ENCODE results near the gene CD6.

CD6 gene

DNA sequence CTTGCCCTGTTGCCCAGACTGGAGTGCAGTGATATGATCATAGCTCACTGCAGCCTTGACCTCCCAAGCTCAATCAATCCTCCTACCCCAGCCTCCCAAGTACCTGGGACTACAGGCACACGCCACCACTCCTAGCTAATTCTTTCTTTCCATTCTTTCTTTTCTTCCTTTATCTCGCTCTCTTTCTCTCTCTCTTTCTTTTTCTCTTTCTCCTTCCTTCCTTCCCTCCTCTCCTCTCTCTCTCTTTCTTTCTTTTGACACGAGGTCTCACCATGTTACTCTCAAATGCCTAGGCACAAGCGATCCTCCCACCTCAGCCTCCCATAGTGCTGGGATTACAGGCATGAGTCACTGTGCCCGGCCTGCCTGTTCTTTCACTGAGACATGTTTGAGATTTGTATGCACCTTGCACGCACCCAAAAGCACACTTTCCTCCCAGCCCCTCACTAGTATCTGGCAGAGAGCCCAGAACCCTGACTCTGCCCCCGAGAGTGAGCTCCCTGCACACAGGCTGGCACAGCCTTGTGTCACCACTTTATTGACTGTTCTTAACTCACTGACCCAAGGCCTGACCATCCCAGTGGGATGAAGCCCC, 56.8 kb downstream of the CD6 start:
- no peak for DNase-seq (ENCODE audit: low spot score)

DNA sequence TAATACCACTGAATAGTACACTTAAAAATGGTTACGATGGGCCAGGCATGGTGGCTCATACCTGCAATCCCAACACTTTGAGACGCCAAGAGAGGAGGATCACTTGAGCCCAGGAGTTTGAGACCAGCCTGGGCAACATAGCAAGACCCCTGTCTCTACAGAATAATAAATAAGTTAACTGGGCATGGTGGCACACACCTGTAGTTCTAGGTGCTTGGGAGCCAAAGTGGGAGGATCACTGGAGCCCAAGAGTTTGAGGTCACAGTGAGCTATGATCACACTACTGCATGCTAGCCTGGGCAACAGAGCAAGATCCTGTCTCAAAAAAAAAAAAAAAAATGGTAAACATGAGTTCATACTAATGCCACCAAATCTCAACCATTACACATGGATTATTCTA, 61.3 kb downstream of the CD6 start:
- DNase-seq (ENCODE audit: low spot score) = no peak

DNA sequence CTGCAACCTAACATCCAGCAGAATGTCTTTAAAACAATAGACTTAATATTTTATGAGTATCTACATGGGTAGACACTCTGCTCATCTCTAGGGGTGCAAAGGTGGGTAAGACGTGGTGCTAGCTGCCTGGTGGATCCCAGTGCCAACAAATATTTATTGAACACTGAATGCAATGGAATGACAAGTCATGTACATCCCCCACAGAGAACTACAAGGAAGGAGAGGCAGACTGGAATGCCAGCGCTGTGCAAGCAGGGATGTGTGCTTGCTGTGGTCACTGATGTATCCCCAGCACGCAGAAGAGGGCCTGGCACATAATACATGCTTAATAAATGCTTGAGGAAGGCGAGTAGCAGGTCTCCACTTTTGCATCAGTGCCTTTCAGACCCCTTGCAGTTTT, 61.9 kb downstream of the CD6 start:
- DNase-seq (ENCODE audit: low spot score) = no peak

DNA sequence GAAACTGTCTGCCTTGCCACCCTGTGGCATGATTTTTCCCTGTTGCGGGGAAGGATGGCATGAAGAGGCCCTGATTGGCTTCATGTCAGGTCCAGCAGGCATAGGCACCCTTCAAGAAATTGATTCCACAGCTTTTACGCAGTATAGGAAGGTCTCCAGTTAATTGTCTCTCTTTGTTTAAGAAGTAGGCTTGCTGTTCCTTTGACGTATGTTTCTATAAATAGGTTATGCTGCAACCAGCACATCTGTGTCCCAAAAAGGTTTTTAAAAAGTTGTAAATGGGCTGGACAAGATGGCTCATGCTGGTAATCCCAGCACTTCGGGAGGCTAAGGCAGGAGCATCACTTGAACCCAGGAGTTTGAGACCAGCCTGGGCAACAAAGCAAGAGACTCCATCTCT, 62.6 kb downstream of the CD6 start:
- DNase-seq (ENCODE audit: low spot score) = no peak

DNA sequence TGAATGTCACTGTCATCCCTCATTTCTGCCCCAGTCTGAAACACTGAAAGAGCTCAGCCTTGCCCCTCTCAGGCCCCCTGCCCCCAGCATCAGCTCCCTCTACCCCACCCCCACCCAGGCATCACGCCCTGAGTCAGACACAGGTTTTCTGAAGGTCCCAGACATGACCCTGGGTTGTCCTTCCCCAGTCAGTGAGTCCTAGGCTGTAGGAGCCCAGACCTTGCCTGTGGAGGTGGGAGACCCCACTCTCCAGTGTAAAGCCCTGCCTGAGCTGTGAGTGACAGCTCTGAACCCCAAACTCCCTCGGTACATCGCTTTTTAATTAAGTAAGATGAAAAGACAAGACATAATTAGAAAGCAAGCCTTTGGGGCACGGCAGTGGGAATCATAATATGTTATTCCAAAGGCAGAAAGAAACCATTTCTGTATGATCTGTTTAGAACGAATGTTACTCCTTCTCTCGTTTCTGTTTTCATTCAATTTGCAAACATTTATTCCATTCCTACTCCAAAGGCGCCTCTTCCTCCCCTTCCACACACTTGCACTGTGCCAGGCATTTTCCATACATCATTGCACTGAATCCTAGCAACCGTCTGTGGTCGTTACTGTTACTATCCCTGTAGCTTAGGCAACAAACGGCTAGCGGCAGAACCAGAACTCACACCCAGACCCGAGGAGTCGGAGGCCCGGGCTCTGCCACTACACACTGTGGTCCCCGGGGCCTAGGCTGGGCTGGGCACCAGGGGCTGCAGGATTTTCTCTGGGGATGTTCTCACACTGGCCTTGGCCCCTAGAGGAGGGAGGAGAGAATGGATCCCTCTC, 63.4 kb downstream of the CD6 start:
- no peak for DNase-seq (ENCODE audit: low spot score)

DNA sequence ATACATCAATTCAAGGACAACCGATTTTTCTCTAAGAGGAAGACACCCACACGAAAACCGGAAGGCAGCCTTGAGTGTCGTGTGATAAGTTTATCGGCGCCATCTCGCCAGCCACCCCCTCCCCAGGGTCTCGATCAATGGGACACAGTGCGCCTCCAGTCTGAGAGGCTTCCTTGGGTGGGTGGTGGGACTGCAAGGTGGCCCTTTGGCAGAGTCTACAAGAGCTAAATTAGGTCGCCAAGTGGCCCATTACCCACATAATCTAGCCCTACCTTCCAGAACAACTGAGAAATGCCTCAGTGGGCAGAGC, 64.0 kb downstream of the CD6 start:
- no peak for DNase-seq (ENCODE audit: low spot score)

DNA sequence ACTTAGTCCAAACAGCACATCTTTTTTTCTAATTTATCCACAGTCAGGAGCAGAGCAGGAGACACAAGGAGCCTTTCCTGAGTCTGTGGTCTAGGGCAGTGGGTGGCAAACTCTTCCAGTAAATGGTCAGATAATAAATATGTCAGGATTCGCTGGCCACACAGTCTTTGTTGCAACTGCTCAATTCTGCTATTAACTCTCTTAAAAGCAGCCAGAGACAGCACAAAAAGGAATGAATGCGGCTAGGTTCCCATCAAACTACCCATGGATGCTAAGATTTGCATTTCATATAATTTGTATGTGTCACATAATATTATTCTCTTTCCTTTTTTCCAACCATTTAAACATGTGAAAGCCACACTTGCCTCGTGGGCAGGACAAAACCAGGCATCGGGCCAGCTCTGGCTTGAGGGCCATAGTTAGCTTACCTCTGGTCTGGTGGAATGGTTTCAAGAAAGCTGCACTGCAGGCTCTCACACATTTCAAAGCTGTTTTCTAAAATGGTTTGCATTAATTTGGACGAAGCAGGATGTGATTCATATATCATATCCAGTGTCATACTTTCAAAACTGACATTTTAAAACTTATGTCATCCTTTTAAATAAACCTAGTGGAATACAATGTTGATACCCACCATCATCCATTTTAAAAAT, 66.1 kb downstream of the CD6 start:
- peak; percentile 9 for DNase-seq (ENCODE audit: low spot score)

DNA sequence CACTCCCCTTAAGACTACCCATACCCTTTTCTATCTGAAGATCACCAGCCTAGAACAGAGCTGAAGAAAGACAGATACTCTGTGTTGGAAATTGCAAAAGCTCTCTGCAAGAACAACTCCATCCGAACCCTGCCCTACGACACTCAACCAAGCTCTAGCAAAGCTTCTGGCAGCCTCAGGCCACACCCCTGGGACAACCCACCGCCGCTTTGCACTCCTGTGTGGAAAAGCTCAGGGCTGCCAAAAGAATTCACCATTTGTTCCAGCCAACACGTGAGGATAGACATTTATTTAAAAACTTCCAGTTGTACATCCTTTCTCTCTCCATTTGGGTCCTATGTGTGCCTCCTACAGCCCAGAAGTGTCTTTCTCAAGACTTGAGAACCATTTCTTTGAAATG, 68.4 kb downstream of the CD6 start:
- DNase-seq (ENCODE audit: low spot score) = no peak

DNA sequence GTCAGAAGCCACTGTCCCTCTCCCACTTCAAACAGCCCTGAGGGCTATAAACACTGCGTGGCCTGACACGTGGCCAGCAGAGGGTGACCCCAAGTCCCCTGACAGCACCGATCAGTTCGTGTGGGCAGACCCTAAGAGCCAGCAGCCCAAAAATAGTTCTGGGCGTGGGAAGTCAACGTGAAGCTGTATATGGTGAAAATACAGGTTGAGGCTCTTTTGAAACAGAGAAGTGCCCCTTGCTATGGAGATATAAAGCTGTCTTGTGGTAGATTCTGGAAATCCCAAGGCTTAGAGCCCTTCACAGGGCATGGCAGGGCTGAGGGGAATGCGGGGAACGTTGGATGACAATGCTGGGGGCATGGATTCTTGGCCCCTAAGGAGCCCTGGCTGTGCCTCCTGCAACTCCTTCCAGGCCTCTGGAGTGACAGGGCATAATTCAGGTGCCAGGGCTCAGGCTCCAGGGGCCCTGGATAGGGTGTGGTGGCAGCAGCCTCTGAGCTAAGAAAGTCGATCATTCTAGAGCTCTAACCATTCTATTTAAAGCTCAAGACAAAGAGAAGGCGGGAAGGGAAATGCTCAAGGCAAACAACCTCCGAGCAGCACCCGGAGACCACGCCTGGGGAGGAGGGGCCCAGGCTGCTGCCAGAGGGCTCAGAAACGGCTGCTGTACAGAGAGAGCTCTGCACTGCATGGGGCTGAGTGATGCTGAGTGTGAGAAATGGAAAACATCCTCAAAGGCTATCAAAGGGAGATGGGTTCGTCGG, 70.5 kb downstream of the CD6 start:
- DNase-seq (ENCODE audit: low spot score) = no peak

DNA sequence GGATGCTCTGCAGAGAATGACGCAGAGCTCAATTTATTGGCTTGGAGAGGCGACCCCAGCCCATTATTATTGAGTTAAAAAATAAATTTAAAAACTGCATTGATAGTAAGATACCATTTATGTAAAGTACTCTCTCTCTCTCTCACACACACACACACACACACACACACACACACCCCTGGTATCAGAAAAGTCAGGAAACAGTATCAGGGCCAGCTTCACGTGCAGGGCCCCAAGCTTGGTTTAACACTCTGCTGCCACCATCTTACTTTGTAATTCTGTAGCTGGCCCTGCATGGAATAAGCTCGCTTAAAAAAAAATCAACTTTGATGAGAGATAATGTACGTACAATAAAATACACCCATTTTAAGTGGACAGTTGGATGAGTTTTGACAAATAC, 71.1 kb downstream of the CD6 start:
- no peak for DNase-seq (ENCODE audit: low spot score)

DNA sequence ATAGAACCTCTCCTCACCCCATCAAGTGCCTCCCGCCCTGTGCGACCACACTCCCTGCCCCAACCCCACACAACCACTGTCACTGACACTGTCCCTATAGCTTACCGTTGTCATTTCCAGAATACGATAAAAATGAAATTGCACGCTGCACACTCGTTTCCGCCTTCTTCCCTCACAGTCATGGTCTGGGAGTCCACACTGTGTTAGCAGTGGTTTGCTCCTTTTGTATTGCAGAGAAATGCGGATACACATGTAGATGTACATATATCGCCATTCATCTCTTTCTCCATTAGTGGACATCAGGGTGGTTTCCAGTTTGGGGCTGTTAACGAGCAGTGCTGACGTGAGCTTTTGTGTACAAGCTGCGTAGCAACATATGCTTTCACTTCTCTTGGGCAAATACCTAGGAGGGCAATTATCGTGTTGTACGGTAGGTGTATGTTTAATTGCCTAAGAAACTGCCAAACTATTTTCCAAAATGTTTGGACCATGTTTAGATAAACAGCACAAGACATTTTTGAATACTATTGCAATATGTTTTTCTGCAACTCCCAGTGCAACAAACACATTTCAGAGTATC, 71.6 kb downstream of the CD6 start:
- no peak for DNase-seq (ENCODE audit: low spot score)

DNA sequence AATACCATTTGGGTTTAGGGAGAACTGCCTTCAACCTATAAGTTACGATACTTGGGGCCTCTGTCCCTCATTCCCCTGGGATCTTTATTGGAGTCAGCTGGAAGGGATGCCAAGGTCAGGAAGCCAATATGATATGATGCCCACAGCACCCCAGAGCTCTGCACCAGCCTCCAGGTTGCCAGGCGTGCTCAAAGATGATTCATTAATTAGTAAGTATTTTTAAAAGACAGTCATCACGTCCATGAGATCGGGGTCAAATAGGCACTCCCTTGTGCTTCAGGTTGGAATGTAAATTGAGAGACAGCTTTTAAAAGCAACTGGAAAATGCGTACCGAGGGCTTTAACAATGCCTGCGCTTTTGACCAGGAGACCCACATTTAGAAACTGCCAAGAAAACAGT, 73.8 kb downstream of the CD6 start:
- DNase-seq (ENCODE audit: low spot score) = peak; percentile 20

DNA sequence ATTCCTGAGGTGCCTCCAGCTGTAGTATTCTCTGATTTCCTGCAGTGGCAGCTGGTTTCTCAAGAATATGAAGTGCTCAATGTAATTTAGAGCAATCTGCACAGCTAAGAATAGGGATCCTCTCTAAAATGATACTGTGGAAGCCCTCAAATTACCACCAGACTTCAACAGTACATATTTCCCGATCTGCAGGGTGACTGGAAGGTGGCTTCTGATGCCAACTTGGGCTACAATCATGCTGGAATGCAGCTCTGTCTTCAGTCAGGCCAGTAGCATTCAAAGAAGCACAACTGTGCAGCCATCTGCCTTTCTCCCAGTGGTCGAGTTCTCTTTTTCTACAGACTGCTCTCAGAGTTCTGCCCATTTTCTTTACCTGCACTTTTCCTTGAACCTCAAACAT, 75.4 kb downstream of the CD6 start:
- no peak for DNase-seq (ENCODE audit: low spot score)

DNA sequence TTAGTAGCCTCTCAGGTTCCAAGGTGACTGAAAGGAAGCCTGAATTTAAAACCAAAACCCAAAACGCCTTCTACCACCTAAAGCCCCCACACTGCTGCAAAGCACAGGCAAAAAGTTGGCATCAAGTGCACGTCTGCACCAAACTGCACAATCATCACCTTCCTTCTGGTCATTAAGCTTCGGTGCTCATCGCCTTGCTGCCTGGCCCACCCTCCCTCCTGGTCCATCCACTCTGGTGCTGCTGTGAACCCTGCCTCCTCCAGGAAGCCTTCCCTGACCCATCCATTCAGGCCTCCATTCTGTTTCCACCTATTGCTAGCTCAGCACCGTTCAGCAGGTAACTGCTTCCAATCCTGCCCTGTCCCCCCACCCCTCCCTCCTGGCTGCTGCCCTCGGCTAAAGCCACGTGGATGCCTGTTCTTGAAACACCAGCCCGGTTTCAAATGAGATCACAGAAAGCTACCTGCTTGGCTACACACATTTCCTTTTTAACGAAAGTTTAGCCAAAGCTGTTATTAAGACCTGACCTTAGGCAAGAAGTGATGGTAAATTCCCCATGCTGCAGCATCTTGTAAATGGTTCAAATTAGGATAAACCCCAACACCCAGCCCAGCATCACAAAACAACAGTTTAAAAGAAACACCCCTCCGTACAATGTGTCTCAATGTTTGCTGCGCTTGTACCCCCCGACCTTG, 77.0 kb downstream of the CD6 start:
- DNase-seq (ENCODE audit: low spot score) = no peak

DNA sequence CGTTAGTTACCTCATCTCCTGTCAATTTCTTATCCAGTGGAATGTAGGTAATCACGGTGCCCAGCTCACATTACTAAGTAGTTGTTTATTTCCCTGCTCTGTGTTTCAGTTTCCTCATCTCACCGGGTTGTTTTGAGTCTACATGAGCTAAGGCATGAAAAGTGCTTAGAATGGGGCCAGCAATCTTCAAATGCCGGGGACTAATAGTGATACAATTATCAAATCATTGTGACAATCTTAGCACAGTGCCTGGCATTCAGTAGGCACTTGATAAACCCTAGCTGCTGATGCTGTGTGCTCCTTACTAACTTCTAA, 77.5 kb downstream of the CD6 start:
- DNase-seq (ENCODE audit: low spot score) = no peak

DNA sequence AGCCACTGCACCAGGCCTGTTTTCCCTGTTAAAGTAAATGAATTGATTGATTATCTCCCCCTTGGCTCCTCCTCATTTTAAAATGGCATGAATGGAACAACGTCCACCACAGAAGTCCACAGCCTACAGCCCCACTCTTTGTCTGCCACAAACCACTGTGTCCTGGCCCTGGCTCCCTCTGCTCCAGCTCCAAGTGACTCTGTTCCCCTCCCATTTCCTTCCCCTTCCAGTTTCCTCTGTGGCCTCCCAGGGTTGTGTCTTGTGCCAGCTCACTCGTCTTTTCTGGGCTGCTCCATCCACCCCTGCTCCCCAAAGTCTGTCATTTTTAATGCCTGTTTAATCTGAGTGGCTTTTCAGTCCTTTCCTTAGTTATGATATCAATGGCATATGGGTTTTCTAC, 78.4 kb downstream of the CD6 start:
- DNase-seq (ENCODE audit: low spot score) = no peak

DNA sequence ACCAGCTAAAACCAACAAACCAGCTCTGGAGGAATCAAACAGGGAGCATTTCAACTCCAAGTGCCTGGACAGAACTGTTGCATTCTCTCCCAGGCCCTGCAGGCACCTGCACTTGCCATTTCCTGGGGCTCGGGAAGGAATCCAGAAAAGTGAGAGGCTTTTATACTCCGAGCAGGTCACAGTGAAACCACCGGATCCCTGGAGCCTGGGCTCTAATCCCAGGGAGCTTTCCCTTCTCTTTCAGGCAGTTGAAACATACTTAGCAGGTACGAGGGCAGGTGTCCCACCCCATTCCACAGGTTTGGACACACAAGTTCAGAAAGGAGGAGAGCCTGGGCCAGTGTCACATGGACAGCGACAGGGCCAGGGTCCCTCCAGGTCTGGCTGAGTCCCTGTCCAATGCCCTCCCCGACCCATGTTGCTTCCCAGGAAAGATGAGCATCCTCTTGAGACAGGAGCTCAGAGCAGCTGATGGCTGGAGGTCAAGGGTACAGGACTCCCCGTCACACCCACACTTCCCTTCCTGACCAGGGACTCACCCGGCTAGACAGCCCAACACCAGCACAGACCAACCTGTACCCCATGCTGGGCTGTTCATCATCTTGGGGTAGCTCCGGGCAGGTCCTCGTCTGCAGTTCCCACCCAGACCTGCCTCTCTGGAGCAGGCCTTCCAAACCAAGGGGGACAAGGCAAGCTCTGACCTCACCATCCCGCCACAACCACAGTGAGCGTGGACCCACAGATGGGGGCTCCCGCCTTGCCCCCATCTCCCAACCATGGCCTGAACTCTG, 80.9 kb downstream of the CD6 start:
- no peak for DNase-seq (ENCODE audit: low spot score)

DNA sequence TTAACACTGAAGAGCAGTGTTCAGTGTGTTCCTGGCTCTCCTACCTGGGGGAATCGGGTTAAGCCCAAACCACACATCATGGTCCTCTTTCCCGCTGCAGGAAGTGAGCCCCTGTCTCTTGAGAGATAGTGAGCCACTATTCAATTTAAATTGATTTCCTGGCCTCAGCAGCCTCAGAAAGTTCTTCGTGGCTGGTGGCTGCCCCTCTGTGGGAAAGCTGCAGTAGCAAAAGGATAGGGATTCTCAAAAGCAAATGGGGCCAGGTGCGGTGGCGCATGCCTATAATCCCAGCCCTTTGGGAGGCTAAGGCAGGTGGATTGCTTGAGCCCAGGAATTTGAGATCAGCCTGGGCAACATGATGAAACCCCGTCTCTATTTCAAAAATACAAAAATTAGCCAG, 81.7 kb downstream of the CD6 start:
- no peak for DNase-seq (ENCODE audit: low spot score)

DNA sequence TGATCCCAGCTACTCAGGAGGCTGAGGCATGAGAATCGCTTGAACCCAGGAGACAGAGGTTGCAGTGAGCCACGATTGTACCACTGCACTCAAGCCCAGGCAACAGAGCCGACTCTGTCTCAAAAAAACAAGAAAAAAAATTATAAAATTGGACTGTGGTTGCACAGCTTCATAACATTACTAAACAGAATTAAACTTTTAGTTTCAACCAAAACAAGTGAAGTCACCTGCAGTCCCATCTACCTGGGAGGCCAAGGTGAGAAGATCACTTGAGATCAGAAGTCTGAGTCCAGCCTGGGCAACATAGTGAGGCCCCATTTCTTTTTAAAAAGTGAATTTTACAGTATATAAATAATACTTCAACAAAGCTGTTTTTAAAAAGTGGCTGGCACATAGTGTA, 83.0 kb downstream of the CD6 start:
- DNase-seq (ENCODE audit: low spot score) = no peak

DNA sequence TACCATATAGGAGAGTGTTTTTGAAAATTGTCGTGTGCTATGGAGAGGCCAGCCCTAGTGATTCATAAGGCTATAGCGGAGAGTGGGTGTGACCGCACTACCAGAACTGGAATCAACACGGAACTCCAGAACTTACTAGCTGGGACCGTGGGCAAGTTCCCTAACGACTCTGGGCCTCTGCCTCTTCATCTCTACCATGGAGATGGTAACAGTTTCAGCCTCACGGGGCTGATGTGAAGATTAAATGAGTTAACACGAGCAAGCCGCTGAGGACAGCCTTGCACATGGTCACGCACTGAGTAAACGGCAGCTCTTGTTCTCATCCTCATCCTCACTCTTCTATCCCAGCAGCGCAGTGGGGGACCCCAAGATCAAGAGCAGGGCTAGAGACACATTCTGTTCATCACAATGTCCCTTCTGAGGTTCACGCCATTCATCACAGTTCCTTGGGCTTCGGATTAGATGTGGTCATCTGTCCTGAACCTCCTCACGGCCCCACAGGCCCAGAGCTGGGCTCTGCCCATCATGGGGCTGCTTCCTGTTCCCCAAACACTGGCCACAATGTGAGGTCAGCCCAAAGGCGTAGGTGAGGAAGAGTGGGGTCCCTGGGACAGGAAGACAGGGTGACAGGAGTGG, 83.6 kb downstream of the CD6 start:
- no peak for DNase-seq (ENCODE audit: low spot score)

DNA sequence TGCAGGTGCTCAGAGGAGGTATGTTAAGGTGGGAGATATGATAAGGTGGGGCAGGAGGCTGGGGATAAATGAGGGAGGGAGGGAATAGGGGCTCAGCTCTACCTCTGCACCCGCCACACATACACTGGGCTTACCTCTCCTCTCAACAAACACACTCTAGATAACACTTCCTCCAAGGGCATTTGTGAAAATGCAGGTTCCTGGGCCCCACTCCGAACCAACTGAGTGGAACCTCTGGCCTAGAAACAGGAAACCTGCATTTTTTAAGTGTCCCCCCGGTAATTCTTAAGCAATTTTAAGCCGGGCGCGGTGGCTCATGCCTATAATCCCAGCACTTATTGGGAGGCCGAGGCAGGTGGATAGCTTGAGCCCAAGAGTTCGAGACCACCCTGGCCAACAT, 84.3 kb downstream of the CD6 start:
- no peak for DNase-seq (ENCODE audit: low spot score)

Data from RKO (cell line).